Pancreas (tissue), 10 donors: Measurements from ENCODE around the gene RBBP6. TPM values are rescaled to one million over a fixed set of nuclear protein-coding genes. Genes with fewer than 3 reads are reported as not detected.
A peak's percentile ranks its signal among the peaks of the same experiment; 100 is the strongest.
"Not testable (repeated sequence)": the region's sequence is repeated elsewhere in the genome, so short reads cannot be mapped to it uniquely, and the experiment has no call there.

Source experiments
- ATAC-seq, 4 donors: fragments of 200-7000 bp; cut with Tn5 transposase; one replicate each; pipeline versions ENCODE4 v1.8.0 to v1.9.1; 2020; ENCODE audit warnings: mild to moderate bottlenecking in 4 of 4, moderate library complexity in 4 of 4
- DNase-seq, 6 donors: peaks; one replicate each; pipeline ENCODE4 v3.0.0-alpha.2; 2020
- FAIRE-seq: peaks from 2 replicates; lab custom pipeline; 2012; peaks lifted over from hg19 to GRCh38; lab: Jason Lieb, UNC
- H3K27ac ChIP-seq, 4 donors: fragments of 200-600 bp; sonication (generic); 1 replicate in 3 of 4; 2 replicates in 1 of 4; pipeline versions ENCODE4 v1.5.0 to v1.8.0; 2020
- H3K27me3 ChIP-seq, 4 donors: fragments of 200-600 bp; one replicate each; pipeline ENCODE4 v1.8.0; 2021
- H3K36me3 ChIP-seq, 3 donors: fragments of 200-600 bp; sonication (generic) in 1 of 3; one replicate each; pipeline versions ENCODE4 v1.5.0 to v1.8.0; 2020 to 2021
- H3K4me1 ChIP-seq, 3 donors: fragments of 200-600 bp; one replicate each; pipeline ENCODE4 v1.8.0; 2021
- H3K4me3 ChIP-seq, 4 donors: fragments of 200-600 bp; sonication (generic) in 2 of 4; one replicate each; pipeline versions ENCODE4 v1.5.0 to v1.8.0; 2020 to 2021
- H3K9me3 ChIP-seq, 4 donors: fragments of 200-600 bp; one replicate each; pipeline ENCODE4 v1.8.0; 2021
- WGBS, 2 donors: extraction: QIAGEN DNeasy Blood & Tissue Kit; methylation state at CpG; one replicate each; pipeline ENCODE4 v1.1.7; 2013; 5-methylcytosine and 5-hydroxymethylcytosine counted together
- intact Hi-C, 3 donors: fragments of 100-400 bp; cut with DNase I; formaldehyde crosslinking; loops; one replicate each; pipeline versions ENCODE4 v1.11.1 to v1.14.2; 2022
- polyA plus RNA-seq, 2 donors: library from polyadenylated mRNA; stranded (reverse); fragments of 200-250 nt; gene quantifications; one replicate each; pipeline ENCODE4 v1.2.3, GENCODE V29; 2013
- total RNA-seq, 6 donors: library from RNA; stranded (reverse); fragmentation: NEBNext Ultra II Directional in 4 of 6; extraction: Animal tissue kit (Norgen Biotek cat#: 25700) in 4 of 6; gene quantifications; one replicate each; pipeline versions ENCODE4 v1.2.1 to v1.2.4, GENCODE V29; 2021 to 2023
- TF ChIP-seq, protein P1 (sequence below), 4 donors: fragments of 200-600 bp; sonication (generic) in 3 of 4; IDR thresholded peaks; one replicate each; pipeline versions ENCODE4 v1.5.0 to v1.8.0; 2021; ENCODE audit warnings: antibody characterized with exemption in 4 of 4
- donor health status: healthy with polysubstance abuse.
- donor health status: DM: no; HTN: no; CAD: no; lungs with moderate emphysema.
- donor health status: DM: no; HTN: no; CAD: no.
- donor health status: control.
- donor health status: control.
- donor health status: Bipolar disorder and iron deficiency.
- donor health status: DM: yes; HTN: yes; CAD: no.
- donor health status: DM: no; HTN: no; CAD: no.
- donor health status: DM: no; HTN: no; CAD: no.
- donor health status: DM: yes; HTN: yes; CAD: no.

RBBP6 gene
- total and polyA plus RNA-seq, 8 donors: 13.8 to 31.3 (median 19.8) TPM

DNA sequence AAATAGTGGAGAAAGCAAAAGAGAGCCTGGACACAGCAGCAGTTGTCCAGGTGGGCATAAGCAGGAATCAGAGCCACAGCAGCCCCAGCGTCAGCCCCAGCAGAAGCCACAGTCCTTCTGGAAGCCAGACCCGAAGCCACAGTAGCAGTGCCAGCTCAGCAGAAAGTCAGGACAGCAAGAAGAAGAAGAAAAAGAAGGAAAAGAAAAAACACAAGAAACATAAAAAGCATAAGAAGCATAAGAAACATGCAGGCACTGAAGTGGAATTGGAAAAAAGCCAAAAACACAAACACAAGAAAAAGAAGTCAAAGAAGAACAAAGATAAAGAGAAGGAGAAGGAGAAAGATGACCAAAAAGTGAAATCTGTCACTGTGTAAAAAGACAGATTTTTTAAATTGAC, 32.7 kb downstream of the RBBP6 start:
- 94 to 97% methylated on average over 2 of the region's 2 CpGs for WGBS, 2 donors
- DNase-seq (no peak), FAIRE-seq (no peak), ATAC-seq (no peak)
- intact Hi-C loops: no loop called here
- H3K27ac ChIP-seq: no peak overlapping the region
- TF ChIP-seq, protein P1, sequence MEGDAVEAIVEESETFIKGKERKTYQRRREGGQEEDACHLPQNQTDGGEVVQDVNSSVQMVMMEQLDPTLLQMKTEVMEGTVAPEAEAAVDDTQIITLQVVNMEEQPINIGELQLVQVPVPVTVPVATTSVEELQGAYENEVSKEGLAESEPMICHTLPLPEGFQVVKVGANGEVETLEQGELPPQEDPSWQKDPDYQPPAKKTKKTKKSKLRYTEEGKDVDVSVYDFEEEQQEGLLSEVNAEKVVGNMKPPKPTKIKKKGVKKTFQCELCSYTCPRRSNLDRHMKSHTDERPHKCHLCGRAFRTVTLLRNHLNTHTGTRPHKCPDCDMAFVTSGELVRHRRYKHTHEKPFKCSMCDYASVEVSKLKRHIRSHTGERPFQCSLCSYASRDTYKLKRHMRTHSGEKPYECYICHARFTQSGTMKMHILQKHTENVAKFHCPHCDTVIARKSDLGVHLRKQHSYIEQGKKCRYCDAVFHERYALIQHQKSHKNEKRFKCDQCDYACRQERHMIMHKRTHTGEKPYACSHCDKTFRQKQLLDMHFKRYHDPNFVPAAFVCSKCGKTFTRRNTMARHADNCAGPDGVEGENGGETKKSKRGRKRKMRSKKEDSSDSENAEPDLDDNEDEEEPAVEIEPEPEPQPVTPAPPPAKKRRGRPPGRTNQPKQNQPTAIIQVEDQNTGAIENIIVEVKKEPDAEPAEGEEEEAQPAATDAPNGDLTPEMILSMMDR (IDR thresholded peaks at IDR 0.05): no peak
- H3K27me3 ChIP-seq: no peaks in the 10 kb centered on the region
- H3K4me3 ChIP-seq: no peak overlapping the region
- H3K36me3 ChIP-seq: peaks cover 14 to 46% (median 21%) of the 10 kb centered on the region in 3 donors
- no peaks in the 10 kb centered on the region for H3K4me1 ChIP-seq
- no peaks in the 10 kb centered on the region for H3K9me3 ChIP-seq

DNA sequence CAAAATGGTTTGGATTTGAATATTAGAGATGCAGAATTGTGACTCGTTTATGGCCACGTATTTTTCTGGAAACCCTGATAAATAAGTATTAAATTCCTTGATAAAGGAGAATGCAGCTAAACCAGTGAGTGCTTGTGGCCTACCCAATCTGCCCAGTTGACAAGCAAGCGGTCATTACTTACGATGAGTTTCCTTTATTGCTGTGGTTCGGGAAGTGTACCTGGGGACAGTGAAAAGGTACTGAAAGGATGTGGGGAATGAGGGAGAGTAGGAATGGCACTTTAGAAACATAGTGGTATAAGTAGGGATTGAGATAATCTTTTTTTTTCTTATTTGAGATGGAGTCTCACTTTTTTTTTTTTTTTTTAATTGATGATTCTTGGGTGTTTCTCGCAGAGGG, 33.8 kb downstream of the RBBP6 start:
- no peak overlapping the region for H3K4me3 ChIP-seq
- TF ChIP-seq, protein P1 (IDR thresholded peaks at IDR 0.05): no peak
- H3K36me3 ChIP-seq: peaks cover 14 to 36% (median 15%) of the 10 kb centered on the region in 3 donors
- intact Hi-C loops: no loop called here
- no peaks in the 10 kb centered on the region for H3K9me3 ChIP-seq
- no peak for DNase-seq
- H3K27ac ChIP-seq: no peak overlapping the region
- no peak for ATAC-seq
- 95 to 97% methylated on average over 6 of the region's 6 CpGs for WGBS, 2 donors
- H3K4me1 ChIP-seq: no peaks in the 10 kb centered on the region
- no peak for FAIRE-seq
- no peaks in the 10 kb centered on the region for H3K27me3 ChIP-seq

DNA sequence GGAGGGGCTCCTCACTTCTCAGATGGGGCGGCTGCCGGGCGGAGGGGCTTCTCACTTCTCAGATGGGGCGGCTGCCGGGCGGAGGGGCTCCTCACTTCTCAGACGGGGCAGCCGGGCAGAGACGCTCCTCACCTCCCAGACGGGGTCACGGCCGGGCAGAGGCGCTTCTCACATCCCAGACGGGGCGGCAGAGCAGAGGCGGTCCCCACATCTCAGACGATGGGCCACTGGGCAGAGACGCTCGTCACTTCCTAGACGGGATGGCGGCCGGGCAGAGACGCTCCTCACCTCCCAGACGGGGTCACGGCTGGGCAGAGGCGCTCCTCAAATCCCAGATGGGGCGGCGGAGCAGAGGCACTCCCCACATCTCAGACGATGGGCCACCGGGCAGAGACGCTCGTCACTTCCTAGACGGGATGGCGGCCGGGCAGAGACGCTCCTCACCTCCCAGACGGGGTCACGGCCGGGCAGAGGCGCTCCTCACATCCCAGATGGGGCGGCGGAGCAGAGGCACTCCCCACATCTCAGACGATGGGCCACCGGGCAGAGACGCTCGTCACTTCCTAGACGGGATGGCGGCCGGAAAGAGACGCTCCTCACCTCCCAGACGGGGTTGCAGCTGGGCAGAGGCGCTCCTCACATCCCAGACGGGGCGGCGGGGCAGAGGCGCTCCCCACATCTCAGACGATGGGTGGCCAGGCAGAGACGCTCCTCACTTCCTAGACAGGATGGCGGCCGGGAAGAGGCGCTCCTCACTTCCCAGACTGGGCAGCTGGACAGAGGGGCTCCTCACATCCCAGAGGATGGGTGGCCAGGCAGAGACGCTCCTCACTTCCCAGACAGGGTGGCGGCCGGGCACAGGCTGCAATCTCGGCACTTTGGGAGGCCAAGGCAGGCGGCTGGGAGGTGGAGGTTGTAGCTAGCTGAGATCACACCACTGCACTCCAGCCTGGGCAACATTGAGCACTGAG, 35.4 kb downstream of the RBBP6 start:
- intact Hi-C loops, H3K4me3 ChIP-seq, H3K27ac ChIP-seq, H3K27me3 ChIP-seq, H3K4me1 ChIP-seq, H3K9me3 ChIP-seq, FAIRE-seq, ATAC-seq: not testable (repeated sequence)
- 97 to 98% methylated on average over 47 to 64 of the region's 66 CpGs for whole genome bisulfite sequencing, 2 donors
- H3K36me3 ChIP-seq: peaks cover 6 to 19% (median 10%) of the 10 kb centered on the region in 3 donors
- peak in 2 of 6 donors; percentile 24 to 70 for DNase-seq

DNA sequence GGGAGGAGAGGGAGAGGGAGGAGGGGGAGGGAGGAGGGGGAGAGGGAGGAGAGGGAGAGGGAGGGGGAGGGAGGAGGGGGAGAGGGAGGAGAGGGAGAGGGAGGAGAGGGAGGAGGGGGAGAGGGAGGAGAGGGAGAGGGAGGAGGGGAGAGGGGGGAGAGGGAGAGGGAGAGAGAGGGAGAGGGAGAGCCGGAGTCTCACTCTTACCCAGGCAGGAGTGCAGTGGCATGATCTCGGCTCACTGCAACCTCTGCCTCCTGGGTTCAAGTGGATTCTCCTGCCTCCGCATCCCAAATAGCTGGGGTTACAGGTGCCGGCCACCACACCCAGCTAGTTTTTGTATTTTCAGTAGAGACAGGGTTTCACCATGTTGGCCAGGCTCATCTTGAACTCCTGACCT, 36.4 kb downstream of the RBBP6 start:
- H3K4me3 ChIP-seq, H3K9me3 ChIP-seq, ATAC-seq, H3K27me3 ChIP-seq, intact Hi-C loops, DNase-seq, FAIRE-seq, H3K27ac ChIP-seq, H3K4me1 ChIP-seq: not testable (repeated sequence)
- peaks cover 6 to 12% (median 7%) of the 10 kb centered on the region in 3 donors for H3K36me3 ChIP-seq
- WGBS, 2 donors: 87 to 89% methylated on average over 4 of the region's 4 CpGs

DNA sequence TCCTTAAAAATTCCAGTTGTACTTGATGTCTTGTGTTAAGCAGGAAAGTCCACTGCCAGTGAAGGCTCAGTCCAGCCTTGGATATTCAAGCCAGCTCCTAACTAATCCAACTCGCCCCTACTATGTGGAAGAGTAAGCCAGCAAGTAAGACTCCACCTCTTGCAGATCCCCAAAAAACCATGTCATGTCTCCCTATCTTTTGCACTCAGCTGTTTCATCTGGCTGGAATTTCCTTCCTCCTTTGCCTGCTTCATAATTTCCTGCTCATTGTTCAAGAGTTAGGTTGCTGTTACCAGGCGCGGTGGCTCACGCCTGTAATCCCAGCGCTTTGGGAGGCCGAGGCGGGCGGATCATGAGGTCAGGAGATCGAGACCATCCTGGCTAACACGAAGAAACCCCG, 37.8 kb downstream of the RBBP6 start:
- 91% methylated on average over 10 to 11 of the region's 11 CpGs for WGBS, 2 donors
- H3K4me1 ChIP-seq: no peaks in the 10 kb centered on the region
- H3K27ac ChIP-seq: no peak overlapping the region
- ATAC-seq: no peak
- no peaks in the 10 kb centered on the region for H3K27me3 ChIP-seq
- no peaks in the 10 kb centered on the region for H3K36me3 ChIP-seq
- no peak overlapping the region for H3K4me3 ChIP-seq
- no peaks in the 10 kb centered on the region for H3K9me3 ChIP-seq
- no peak for FAIRE-seq
- no peak for DNase-seq
- intact Hi-C loops: no loop called here
- TF ChIP-seq, protein P1 (IDR thresholded peaks at IDR 0.05): no peak

DNA sequence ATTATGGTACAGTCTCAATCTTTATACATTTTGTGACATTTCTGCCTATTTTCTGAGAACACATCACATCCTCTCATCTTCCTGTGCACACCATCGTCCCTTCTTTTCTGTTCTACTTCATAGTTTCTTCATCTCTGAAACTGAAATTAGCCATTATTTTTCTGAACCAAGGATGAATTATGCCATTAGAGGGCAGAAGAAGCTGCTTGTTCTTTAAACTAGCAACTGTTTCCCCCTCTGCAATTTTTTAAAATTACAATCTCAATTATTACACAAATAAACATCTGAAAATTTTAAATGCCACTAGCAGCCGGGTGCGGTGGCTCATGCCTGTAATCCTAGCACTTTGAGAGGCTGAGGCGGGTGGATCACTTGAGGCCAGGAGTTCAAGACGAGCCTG, 41.3 kb downstream of the RBBP6 start:
- H3K9me3 ChIP-seq: no peaks in the 10 kb centered on the region
- H3K4me3 ChIP-seq: no peak overlapping the region
- H3K27ac ChIP-seq: no peak overlapping the region
- H3K27me3 ChIP-seq: no peaks in the 10 kb centered on the region
- H3K36me3 ChIP-seq: no peaks in the 10 kb centered on the region
- FAIRE-seq (no peak), ATAC-seq (peak in 1 of 4 donors; percentile 48), DNase-seq (no peak)
- H3K4me1 ChIP-seq: no peaks in the 10 kb centered on the region
- intact Hi-C loops: no loop called here
- 67 to 77% methylated on average over 5 of the region's 5 CpGs for WGBS, 2 donors
- TF ChIP-seq, protein P1 (IDR thresholded peaks at IDR 0.05): no peak
